ENCODE data around the gene USP48.

Gene USP48

DNA sequence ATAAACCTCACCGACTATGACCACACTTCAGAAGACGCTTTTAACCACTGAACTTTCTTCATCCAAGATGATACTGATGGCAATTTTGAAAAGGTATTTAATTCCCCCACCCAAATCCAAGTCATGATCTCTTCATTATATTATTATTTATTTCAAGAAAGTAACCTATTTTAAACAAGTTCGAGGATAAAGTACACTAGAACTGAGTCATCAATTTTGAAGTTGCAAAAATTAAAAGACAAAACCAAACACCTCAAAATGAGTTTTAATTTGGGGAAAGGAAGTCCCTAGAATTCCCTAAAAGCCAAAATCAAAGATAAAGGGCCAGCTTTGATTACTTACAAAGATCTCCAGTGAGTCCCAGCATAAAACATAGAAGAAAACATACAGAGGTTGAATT, 58.4 kb downstream of the USP48 start (continued):
- TF ChIP-seq, protein P1, sequence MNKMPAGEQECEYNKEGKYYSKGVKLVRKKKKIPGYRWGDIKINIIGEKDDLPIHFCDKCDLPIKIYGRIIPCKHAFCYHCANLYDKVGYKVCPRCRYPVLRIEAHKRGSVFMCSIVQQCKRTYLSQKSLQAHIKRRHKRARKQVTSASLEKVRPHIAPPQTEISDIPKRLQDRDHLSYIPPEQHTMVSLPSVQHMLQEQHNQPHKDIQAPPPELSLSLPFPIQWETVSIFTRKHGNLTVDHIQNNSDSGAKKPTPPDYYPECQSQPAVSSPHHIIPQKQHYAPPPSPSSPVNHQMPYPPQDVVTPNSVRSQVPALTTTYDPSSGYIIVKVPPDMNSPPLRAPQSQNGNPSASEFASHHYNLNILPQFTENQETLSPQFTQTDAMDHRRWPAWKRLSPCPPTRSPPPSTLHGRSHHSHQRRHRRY (tag by site-specific recombination; IDR thresholded peaks at IDR 0.05), result no peak
- TF ChIP-seq BCL11A (tag by site-specific recombination; IDR thresholded peaks at IDR 0.05; ENCODE audit: low read depth), result no peak
- no peak for TF ChIP-seq ZNF777 (tag by site-specific recombination; IDR thresholded peaks at IDR 0.05; ENCODE audit: borderline replicate concordance)

DNA sequence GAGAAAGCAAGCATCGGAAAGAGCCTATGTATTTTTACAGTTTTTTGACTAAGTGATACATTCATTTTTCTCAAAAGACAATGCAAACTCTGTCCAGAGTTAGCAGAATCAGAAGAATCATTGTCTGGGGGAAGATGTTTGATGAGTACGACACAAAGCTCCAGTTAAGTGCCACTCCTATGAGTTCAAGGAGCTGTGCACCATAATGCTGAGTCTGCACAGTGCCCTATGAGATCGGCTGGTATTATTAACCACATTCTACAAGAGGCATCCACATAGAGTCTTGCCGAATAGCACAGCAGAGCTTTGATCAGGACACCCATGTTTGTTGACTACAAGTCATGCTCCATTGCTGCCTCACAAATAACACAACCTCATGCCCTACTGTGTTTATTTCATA, 58.9 kb downstream of the USP48 start:
- no peak overlapping the region for H3K4me3 ChIP-seq (ENCODE audit: low read depth, low read length)
- ChIA-PET POLR2A (no interaction called here), CTCF (interaction anchor here (0.5 to 1.1 kb wide), 2 partner anchors 20 to 1460 kb away, joined by 3 read pairs; no protein-coding TSS in a partner anchor)
- no peaks in the 10 kb centered on the region for H3K4me1 ChIP-seq (ENCODE audit: control insufficient read depth, insufficient read depth, low read length)
- no peak overlapping the region for H3K27ac ChIP-seq (ENCODE audit: extremely low read depth, low read depth, low read length)
- TF ChIP-seq ZNF707 (tag by site-specific recombination; IDR thresholded peaks at IDR 0.05), result no peak
- TF ChIP-seq ZNF768 (tag by site-specific recombination; IDR thresholded peaks at IDR 0.05), result no peak
- no peak for TF ChIP-seq ZSCAN30 (tag by site-specific recombination; IDR thresholded peaks at IDR 0.05)
- TF ChIP-seq, protein P2, sequence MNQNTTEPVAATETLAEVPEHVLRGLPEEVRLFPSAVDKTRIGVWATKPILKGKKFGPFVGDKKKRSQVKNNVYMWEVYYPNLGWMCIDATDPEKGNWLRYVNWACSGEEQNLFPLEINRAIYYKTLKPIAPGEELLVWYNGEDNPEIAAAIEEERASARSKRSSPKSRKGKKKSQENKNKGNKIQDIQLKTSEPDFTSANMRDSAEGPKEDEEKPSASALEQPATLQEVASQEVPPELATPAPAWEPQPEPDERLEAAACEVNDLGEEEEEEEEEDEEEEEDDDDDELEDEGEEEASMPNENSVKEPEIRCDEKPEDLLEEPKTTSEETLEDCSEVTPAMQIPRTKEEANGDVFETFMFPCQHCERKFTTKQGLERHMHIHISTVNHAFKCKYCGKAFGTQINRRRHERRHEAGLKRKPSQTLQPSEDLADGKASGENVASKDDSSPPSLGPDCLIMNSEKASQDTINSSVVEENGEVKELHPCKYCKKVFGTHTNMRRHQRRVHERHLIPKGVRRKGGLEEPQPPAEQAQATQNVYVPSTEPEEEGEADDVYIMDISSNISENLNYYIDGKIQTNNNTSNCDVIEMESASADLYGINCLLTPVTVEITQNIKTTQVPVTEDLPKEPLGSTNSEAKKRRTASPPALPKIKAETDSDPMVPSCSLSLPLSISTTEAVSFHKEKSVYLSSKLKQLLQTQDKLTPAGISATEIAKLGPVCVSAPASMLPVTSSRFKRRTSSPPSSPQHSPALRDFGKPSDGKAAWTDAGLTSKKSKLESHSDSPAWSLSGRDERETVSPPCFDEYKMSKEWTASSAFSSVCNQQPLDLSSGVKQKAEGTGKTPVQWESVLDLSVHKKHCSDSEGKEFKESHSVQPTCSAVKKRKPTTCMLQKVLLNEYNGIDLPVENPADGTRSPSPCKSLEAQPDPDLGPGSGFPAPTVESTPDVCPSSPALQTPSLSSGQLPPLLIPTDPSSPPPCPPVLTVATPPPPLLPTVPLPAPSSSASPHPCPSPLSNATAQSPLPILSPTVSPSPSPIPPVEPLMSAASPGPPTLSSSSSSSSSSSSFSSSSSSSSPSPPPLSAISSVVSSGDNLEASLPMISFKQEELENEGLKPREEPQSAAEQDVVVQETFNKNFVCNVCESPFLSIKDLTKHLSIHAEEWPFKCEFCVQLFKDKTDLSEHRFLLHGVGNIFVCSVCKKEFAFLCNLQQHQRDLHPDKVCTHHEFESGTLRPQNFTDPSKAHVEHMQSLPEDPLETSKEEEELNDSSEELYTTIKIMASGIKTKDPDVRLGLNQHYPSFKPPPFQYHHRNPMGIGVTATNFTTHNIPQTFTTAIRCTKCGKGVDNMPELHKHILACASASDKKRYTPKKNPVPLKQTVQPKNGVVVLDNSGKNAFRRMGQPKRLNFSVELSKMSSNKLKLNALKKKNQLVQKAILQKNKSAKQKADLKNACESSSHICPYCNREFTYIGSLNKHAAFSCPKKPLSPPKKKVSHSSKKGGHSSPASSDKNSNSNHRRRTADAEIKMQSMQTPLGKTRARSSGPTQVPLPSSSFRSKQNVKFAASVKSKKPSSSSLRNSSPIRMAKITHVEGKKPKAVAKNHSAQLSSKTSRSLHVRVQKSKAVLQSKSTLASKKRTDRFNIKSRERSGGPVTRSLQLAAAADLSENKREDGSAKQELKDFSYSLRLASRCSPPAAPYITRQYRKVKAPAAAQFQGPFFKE (tag by site-specific recombination; IDR thresholded peaks at IDR 0.05; ENCODE audit: borderline replicate concordance), result no peak
- TF ChIP-seq, protein P3, sequence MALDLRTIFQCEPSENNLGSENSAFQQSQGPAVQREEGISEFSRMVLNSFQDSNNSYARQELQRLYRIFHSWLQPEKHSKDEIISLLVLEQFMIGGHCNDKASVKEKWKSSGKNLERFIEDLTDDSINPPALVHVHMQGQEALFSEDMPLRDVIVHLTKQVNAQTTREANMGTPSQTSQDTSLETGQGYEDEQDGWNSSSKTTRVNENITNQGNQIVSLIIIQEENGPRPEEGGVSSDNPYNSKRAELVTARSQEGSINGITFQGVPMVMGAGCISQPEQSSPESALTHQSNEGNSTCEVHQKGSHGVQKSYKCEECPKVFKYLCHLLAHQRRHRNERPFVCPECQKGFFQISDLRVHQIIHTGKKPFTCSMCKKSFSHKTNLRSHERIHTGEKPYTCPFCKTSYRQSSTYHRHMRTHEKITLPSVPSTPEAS (tag by site-specific recombination; IDR thresholded peaks at IDR 0.05), result no peak
- TF ChIP-seq SCRT1 (tag by site-specific recombination; IDR thresholded peaks at IDR 0.05; ENCODE audit: borderline replicate concordance), result no peak
- TF ChIP-seq, protein P4, sequence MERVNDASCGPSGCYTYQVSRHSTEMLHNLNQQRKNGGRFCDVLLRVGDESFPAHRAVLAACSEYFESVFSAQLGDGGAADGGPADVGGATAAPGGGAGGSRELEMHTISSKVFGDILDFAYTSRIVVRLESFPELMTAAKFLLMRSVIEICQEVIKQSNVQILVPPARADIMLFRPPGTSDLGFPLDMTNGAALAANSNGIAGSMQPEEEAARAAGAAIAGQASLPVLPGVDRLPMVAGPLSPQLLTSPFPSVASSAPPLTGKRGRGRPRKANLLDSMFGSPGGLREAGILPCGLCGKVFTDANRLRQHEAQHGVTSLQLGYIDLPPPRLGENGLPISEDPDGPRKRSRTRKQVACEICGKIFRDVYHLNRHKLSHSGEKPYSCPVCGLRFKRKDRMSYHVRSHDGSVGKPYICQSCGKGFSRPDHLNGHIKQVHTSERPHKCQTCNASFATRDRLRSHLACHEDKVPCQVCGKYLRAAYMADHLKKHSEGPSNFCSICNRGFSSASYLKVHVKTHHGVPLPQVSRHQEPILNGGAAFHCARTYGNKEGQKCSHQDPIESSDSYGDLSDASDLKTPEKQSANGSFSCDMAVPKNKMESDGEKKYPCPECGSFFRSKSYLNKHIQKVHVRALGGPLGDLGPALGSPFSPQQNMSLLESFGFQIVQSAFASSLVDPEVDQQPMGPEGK (tag by site-specific recombination; IDR thresholded peaks at IDR 0.05), result no peak
- TF ChIP-seq ZNF157 (tag by site-specific recombination; IDR thresholded peaks at IDR 0.05), result no peak
- no peak for TF ChIP-seq ZNF404 (tag by site-specific recombination; IDR thresholded peaks at IDR 0.05)
- no peak for TF ChIP-seq ZNF600 (tag by site-specific recombination; IDR thresholded peaks at IDR 0.05)
- no peak for TF ChIP-seq ZNF19 (tag by site-specific recombination; IDR thresholded peaks at IDR 0.05; ENCODE audit: low read depth)
- TF ChIP-seq, protein P5, sequence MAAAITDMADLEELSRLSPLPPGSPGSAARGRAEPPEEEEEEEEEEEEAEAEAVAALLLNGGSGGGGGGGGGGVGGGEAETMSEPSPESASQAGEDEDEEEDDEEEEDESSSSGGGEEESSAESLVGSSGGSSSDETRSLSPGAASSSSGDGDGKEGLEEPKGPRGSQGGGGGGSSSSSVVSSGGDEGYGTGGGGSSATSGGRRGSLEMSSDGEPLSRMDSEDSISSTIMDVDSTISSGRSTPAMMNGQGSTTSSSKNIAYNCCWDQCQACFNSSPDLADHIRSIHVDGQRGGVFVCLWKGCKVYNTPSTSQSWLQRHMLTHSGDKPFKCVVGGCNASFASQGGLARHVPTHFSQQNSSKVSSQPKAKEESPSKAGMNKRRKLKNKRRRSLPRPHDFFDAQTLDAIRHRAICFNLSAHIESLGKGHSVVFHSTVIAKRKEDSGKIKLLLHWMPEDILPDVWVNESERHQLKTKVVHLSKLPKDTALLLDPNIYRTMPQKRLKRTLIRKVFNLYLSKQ (tag by site-specific recombination; IDR thresholded peaks at IDR 0.05; ENCODE audit: borderline replicate concordance), result no peak
- H3K9me3 ChIP-seq (ENCODE audit: control insufficient read depth, insufficient read depth, low read depth, low read length), result no peaks in the 10 kb centered on the region
- H3K36me3 ChIP-seq (ENCODE audit: control insufficient read depth in 2 of 2, insufficient read depth in 1 of 2, low read length in 2 of 2), result peaks cover 29 to 93% of the 10 kb centered on the region in 2 experiments
